ENCODE data around the gene CTDSPL.

The CTDSPL gene

DNA sequence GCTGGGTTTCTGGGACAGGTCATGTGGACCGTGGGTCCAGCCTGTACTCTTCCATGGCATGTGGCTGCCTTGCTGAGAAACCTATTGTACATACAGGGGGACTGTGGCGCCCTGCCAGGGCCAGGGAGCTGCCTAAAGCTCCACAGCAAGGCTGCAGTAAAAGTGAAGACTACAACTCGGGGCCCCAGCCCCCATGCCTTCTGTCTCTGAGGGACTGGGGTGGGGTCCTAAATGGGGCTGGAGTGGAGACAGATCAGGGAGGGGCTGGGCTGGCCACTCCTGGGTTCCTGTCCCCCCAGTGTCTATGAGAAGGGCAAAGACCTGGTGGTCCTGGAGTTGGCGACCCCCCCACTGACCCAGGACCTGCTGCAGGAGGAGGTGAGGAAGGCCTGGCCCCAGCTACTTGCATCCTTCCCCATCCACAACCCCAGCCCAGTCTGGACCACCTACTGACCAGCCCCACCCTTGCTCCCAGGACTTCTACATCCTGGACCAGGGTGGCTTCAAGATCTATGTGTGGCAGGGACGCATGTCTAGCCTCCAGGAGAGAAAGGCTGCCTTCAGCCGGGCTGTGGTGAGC lies 136.2 kb downstream of the CTDSPL start:
- TF ChIP-seq, protein P1, sequence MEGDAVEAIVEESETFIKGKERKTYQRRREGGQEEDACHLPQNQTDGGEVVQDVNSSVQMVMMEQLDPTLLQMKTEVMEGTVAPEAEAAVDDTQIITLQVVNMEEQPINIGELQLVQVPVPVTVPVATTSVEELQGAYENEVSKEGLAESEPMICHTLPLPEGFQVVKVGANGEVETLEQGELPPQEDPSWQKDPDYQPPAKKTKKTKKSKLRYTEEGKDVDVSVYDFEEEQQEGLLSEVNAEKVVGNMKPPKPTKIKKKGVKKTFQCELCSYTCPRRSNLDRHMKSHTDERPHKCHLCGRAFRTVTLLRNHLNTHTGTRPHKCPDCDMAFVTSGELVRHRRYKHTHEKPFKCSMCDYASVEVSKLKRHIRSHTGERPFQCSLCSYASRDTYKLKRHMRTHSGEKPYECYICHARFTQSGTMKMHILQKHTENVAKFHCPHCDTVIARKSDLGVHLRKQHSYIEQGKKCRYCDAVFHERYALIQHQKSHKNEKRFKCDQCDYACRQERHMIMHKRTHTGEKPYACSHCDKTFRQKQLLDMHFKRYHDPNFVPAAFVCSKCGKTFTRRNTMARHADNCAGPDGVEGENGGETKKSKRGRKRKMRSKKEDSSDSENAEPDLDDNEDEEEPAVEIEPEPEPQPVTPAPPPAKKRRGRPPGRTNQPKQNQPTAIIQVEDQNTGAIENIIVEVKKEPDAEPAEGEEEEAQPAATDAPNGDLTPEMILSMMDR (conservative IDR thresholded peaks at IDR 0.05; ENCODE audit: low read depth, low read length): no peak
- H3K4me3 ChIP-seq (ENCODE audit: low read depth, low read length): no peak overlapping the region
- DNase-seq (ENCODE audit: low read depth): no peak

DNA sequence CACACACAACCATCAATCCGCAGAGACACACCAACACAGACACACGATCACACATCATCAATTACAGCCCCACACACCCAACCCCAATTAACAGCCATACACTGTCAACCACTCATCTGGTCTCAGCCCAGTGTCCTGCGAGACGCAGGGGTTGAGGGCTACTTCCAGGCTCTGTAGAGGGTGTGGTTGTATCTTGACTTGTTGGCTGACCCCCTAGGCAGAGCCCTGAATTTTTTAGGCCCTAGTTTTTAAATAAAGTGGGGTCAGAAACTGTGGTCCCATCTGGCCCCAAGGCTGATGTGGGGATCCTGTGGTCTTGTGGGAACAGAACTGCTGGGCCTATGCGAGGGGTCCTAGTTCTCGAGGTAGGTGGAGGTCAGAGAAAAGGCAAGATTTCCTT lies 138.2 kb downstream of the CTDSPL start:
- TF ChIP-seq, protein P1 (conservative IDR thresholded peaks at IDR 0.05; ENCODE audit: low read depth, low read length): no peak
- H3K4me3 ChIP-seq (ENCODE audit: low read depth, low read length): no peak overlapping the region
- no peak for DNase-seq (ENCODE audit: low read depth)

DNA sequence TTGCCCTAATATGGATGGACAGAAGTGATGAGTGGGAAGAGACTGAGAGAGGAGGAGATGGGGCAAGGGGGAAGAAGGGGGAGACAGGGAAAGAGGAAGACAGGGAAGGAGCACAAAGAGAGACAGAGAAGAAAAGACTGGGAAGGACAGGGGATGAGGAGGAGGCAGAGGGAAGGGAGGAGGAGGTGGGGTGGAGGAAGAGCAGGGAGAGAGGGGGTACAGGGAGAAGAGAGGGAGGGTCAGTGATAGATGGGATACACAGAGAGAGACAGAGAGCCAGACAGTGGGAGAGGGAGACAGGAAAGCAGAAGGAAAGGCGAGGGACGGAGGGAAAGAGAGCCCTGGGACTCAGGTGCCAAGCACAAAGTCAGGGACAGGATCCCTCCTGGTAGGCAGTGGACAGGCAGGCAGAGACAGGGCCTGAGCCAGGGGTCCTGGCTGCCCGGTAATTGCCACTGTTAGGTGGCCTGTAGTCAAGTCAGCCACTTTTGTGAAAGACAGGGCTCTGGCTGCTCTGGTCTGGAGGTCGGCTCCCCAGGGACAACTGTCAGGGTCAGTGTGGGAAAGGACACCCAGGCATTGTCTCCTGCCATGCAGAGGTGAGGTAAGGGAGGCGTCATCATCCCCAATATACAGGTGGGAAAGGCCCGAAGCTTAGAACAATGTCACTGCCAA lies 138.7 kb downstream of the CTDSPL start:
- TF ChIP-seq, protein P1 (conservative IDR thresholded peaks at IDR 0.05; ENCODE audit: low read depth, low read length): no peak
- DNase-seq (ENCODE audit: low read depth): no peak
- H3K4me3 ChIP-seq (ENCODE audit: low read depth, low read length): no peak overlapping the region

DNA sequence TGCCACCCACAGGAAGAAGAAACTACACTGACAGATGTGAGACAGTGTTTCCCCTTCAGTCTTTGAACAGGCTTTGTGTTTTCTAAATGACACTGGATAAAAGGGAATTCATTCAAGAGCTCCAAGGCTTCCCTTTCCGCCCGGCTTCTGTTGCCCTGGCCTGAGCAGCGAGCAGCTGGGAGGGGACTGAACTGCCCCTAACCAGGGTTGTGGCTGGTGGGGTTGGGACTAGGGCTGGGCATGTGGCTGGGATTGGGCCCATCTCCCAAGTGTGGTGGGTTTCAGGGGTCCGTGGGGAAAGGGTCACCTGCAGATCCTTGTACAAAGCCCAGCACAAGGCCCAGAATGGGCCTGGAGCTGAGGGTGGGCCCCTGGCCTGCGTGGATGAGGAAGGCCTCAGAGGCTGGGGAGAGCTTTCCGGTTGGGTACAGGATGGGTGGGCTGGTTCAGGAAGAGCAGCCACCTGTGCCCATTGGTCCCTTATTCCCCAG lies 139.3 kb downstream of the CTDSPL start:
- no peak overlapping the region for H3K4me3 ChIP-seq (ENCODE audit: low read depth, low read length)
- TF ChIP-seq, protein P1 (conservative IDR thresholded peaks at IDR 0.05; ENCODE audit: low read depth, low read length): no peak
- no peak for DNase-seq (ENCODE audit: low read depth)

DNA sequence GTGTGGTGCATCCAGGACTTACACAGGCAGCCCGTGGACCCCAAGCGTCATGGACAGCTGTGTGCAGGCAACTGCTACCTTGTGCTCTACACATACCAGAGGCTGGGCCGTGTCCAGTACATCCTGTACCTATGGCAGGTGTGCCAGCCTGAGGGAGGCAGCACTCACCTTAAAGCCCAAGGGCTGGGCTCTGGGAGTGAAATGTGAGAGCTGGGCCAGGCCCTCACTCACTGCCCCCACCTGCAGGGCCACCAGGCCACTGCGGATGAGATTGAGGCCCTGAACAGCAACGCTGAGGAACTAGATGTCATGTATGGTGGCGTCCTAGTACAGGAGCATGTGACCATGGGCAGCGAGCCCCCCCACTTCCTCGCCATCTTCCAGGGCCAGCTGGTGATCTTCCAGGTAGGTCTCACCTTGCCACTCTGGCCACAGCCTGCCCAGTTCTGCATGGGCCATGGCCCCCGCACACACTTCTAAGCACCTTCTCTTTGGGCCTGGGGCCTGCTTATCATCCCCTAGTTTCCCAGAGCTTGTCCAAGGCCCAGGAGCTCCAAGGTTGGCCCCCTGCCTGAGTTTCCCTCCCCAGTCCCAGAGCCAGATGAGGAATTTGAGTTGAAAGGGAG lies 139.9 kb downstream of the CTDSPL start:
- no peak overlapping the region for H3K4me3 ChIP-seq (ENCODE audit: low read depth, low read length)
- DNase-seq (ENCODE audit: low read depth): no peak
- TF ChIP-seq, protein P1 (conservative IDR thresholded peaks at IDR 0.05; ENCODE audit: low read depth, low read length): peak; percentile 17

DNA sequence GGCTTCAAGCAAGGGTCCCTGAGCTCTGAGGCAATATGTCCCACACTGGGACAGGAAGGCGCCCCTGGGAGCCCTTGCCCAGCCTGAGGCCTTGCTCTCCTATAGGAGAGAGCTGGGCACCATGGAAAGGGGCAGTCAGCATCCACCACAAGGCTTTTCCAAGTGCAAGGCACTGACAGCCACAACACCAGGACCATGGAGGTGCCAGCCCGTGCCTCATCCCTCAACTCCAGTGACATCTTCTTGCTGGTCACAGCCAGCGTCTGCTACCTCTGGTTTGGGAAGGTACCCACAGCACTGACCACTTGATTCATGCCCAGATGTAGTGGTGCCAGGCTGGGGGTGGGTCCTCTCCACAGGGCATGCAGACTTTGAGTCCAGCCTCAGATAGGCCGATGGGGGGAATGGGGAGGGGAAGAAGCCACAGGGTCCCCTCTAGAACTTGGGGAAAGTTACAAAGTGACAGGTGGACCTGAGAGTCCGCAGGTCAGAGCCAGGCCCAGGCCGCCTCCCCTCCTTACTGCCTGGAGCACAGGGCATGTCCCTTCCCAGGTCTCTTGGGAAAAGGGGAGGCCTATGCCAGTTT lies 140.7 kb downstream of the CTDSPL start:
- DNase-seq (ENCODE audit: low read depth): no peak
- TF ChIP-seq, protein P1 (conservative IDR thresholded peaks at IDR 0.05; ENCODE audit: low read depth, low read length): no peak
- H3K4me3 ChIP-seq (ENCODE audit: low read depth, low read length): no peak overlapping the region

All from choroid plexus epithelial cell (primary cell).